Activated naive CD4-positive, alpha-beta T cell treated with anti-CD3 and anti-CD28 coated beads for 36 hours (primary cell): Measurements from ENCODE around the gene DRC7. TPM values are rescaled to one million over a fixed set of nuclear protein-coding genes. Genes with fewer than 3 reads are reported as not detected.

Experiments used
- CTCF ChIA-PET: fragments of 350-600 bp; sonication (Branson Sonifier 250); formaldehyde crosslinking; loops from one replicate; lab custom pipeline; 2021; ENCODE audit warnings: antibody characterized with exemption; lab: Charles Lee
- DNase-seq: peaks from one replicate; pipeline ENCODE4 v3.0.0-alpha.2; 2020
- H3K27ac Mint-ChIP-seq: one replicate; pipeline ENCODE4 v1.8.0; 2021; ENCODE audit warnings: mild to moderate bottlenecking, mixed read lengths
- H3K27me3 Mint-ChIP-seq: one replicate; pipeline ENCODE4 v1.8.0; 2021; ENCODE audit warnings: low read depth, mixed read lengths
- H3K36me3 Mint-ChIP-seq: one replicate; pipeline ENCODE4 v1.8.0; 2021; ENCODE audit warnings: low read depth, mixed read lengths
- H3K4me1 Mint-ChIP-seq: one replicate; pipeline ENCODE4 v1.8.0; 2021; ENCODE audit warnings: low read depth, mixed read lengths
- H3K4me3 Mint-ChIP-seq: one replicate; pipeline ENCODE4 v1.8.0; 2021; ENCODE audit warnings: mild to moderate bottlenecking, moderate library complexity, mixed read lengths
- H3K9me3 Mint-ChIP-seq: one replicate; pipeline ENCODE4 v1.8.0; 2021; ENCODE audit warnings: mixed read lengths
- intact Hi-C: fragments of 100-400 bp; cut with micrococcal nuclease; formaldehyde crosslinking; loops from one replicate; pipeline ENCODE4 v1.15.1; 2023
- total RNA-seq, 2 experiments: library from RNA; stranded (reverse); gene quantifications; one replicate each; pipeline ENCODE4 v1.2.3, GENCODE V29; 2021

The DRC7 gene
- total RNA-seq, 2 experiments from 2014 or later = 0.49 TPM; not detected in 1

GRCh38 chr16:57692636-57693035 lies 2.0 kb upstream of the DRC7 start:
- no peak for DNase-seq
- H3K4me1 Mint-ChIP-seq = peaks cover 21% of the 10 kb centered on the region
- H3K36me3 Mint-ChIP-seq = no peaks in the 10 kb centered on the region
- H3K27me3 Mint-ChIP-seq = no peaks in the 10 kb centered on the region
- CTCF ChIA-PET = interaction anchor here (0.9 kb wide), 1 partner anchor 44 kb away, joined by 3 read pairs; no protein-coding TSS in a partner anchor
- intact Hi-C loops = no loop called here
- no peak overlapping the region for H3K4me3 Mint-ChIP-seq
- H3K27ac Mint-ChIP-seq = no peak overlapping the region
- H3K9me3 Mint-ChIP-seq = no peaks in the 10 kb centered on the region

- Mint-ChIP-seq H3K36me3 (no peaks in the 10 kb centered on the region), H3K9me3 (no peaks in the 10 kb centered on the region), H3K4me3 (no peak overlapping the region), H3K4me1 (peaks cover 21% of the 10 kb centered on the region), H3K27ac (no peak overlapping the region), H3K27me3 (no peaks in the 10 kb centered on the region)
- CTCF ChIA-PET = no interaction called here
- no peak for DNase-seq
- intact Hi-C loops = no loop called here
These were observed 1.1 kb upstream of the DRC7 start for GRCh38 chr16:57693550-57693949.

GRCh38 chr16:57694231-57694724 lies 328 bp upstream of the DRC7 start:
- Mint-ChIP-seq H3K9me3 (no peaks in the 10 kb centered on the region), H3K4me1 (peaks cover 19% of the 10 kb centered on the region), H3K27me3 (no peaks in the 10 kb centered on the region), H3K4me3 (no peak overlapping the region), H3K27ac (no peak overlapping the region), H3K36me3 (no peaks in the 10 kb centered on the region)
- CTCF ChIA-PET = no interaction called here
- intact Hi-C loops = no loop called here
- DNase-seq = no peak

- no peak overlapping the region for H3K4me3 Mint-ChIP-seq
- peaks cover 7% of the 10 kb centered on the region for H3K4me1 Mint-ChIP-seq
- no peaks in the 10 kb centered on the region for H3K9me3 Mint-ChIP-seq
- CTCF ChIA-PET = no interaction called here
- H3K36me3 Mint-ChIP-seq = no peaks in the 10 kb centered on the region
- no peak overlapping the region for H3K27ac Mint-ChIP-seq
- no peak for DNase-seq
- no peaks in the 10 kb centered on the region for H3K27me3 Mint-ChIP-seq
- intact Hi-C loops = no loop called here
These were observed 1.1 kb downstream of the DRC7 start for GRCh38 chr16:57695680-57696069.

GRCh38 chr16:57696240-57696639 lies 1.6 kb downstream of the DRC7 start:
- H3K4me1 Mint-ChIP-seq = peaks cover 7% of the 10 kb centered on the region
- intact Hi-C loops = no loop called here
- no peak overlapping the region for H3K4me3 Mint-ChIP-seq
- H3K27me3 Mint-ChIP-seq = no peaks in the 10 kb centered on the region
- CTCF ChIA-PET = no interaction called here
- no peak for DNase-seq
- H3K9me3 Mint-ChIP-seq = no peaks in the 10 kb centered on the region
- no peaks in the 10 kb centered on the region for H3K36me3 Mint-ChIP-seq
- H3K27ac Mint-ChIP-seq = no peak overlapping the region

- no peaks in the 10 kb centered on the region for H3K9me3 Mint-ChIP-seq
- no peak overlapping the region for H3K27ac Mint-ChIP-seq
- no peak overlapping the region for H3K4me3 Mint-ChIP-seq
- intact Hi-C loops = no loop called here
- H3K27me3 Mint-ChIP-seq = no peaks in the 10 kb centered on the region
- H3K4me1 Mint-ChIP-seq = peaks cover 7% of the 10 kb centered on the region
- CTCF ChIA-PET = no interaction called here
- no peak for DNase-seq
- no peaks in the 10 kb centered on the region for H3K36me3 Mint-ChIP-seq
These were observed 3.4 kb downstream of the DRC7 start for GRCh38 chr16:57697896-57698537.

- no peaks in the 10 kb centered on the region for H3K9me3 Mint-ChIP-seq
- CTCF ChIA-PET = interaction anchor here (0.6 kb wide), 1 partner anchor 782 kb away, joined by 3 read pairs; no protein-coding TSS in a partner anchor
- DNase-seq = no peak
- H3K4me1 Mint-ChIP-seq = peaks cover 7% of the 10 kb centered on the region
- intact Hi-C loops = no loop called here
- H3K4me3 Mint-ChIP-seq = no peak overlapping the region
- no peak overlapping the region for H3K27ac Mint-ChIP-seq
- no peaks in the 10 kb centered on the region for H3K27me3 Mint-ChIP-seq
- no peaks in the 10 kb centered on the region for H3K36me3 Mint-ChIP-seq
These were observed 4.3 kb downstream of the DRC7 start for GRCh38 chr16:57698812-57699405.

- no peak for DNase-seq
- no peaks in the 10 kb centered on the region for H3K36me3 Mint-ChIP-seq
- no peak overlapping the region for H3K27ac Mint-ChIP-seq
- peaks cover 7% of the 10 kb centered on the region for H3K4me1 Mint-ChIP-seq
- CTCF ChIA-PET = interaction anchor here (0.6 kb wide), 1 partner anchor 781 kb away, joined by 3 read pairs; no protein-coding TSS in a partner anchor
- no peaks in the 10 kb centered on the region for H3K27me3 Mint-ChIP-seq
- H3K9me3 Mint-ChIP-seq = no peaks in the 10 kb centered on the region
- no peak overlapping the region for H3K4me3 Mint-ChIP-seq
- intact Hi-C loops = no loop called here
These were observed 4.9 kb downstream of the DRC7 start for GRCh38 chr16:57699481-57699880.

GRCh38 chr16:57699899-57700298 lies 5.3 kb downstream of the DRC7 start:
- Mint-ChIP-seq H3K36me3 (no peaks in the 10 kb centered on the region), H3K4me3 (no peak overlapping the region), H3K4me1 (peaks cover 4% of the 10 kb centered on the region), H3K27me3 (no peaks in the 10 kb centered on the region), H3K27ac (no peak overlapping the region), H3K9me3 (no peaks in the 10 kb centered on the region)
- no peak for DNase-seq
- intact Hi-C loops = no loop called here
- CTCF ChIA-PET = no interaction called here

GRCh38 chr16:57700781-57701551 lies 6.4 kb downstream of the DRC7 start:
- Mint-ChIP-seq H3K4me3 (no peak overlapping the region), H3K36me3 (no peaks in the 10 kb centered on the region), H3K27me3 (no peaks in the 10 kb centered on the region), H3K4me1 (no peaks in the 10 kb centered on the region), H3K27ac (no peak overlapping the region), H3K9me3 (no peaks in the 10 kb centered on the region)
- no peak for DNase-seq
- intact Hi-C loops = no loop called here
- CTCF ChIA-PET = interaction anchor here (0.8 kb wide), 1 partner anchor 111 kb away, joined by 3 read pairs; no protein-coding TSS in a partner anchor

GRCh38 chr16:57701759-57702371 lies 7.3 kb downstream of the DRC7 start:
- DNase-seq = no peak
- no peaks in the 10 kb centered on the region for H3K27me3 Mint-ChIP-seq
- no peaks in the 10 kb centered on the region for H3K9me3 Mint-ChIP-seq
- no peaks in the 10 kb centered on the region for H3K36me3 Mint-ChIP-seq
- no peak overlapping the region for H3K27ac Mint-ChIP-seq
- CTCF ChIA-PET = interaction anchor here (0.8 kb wide), 1 partner anchor 112 kb away, joined by 3 read pairs; no protein-coding TSS in a partner anchor
- H3K4me3 Mint-ChIP-seq = no peak overlapping the region
- intact Hi-C loops = no loop called here
- H3K4me1 Mint-ChIP-seq = no peaks in the 10 kb centered on the region

- no peaks in the 10 kb centered on the region for H3K36me3 Mint-ChIP-seq
- no peak overlapping the region for H3K27ac Mint-ChIP-seq
- peaks cover 2% of the 10 kb centered on the region for H3K4me1 Mint-ChIP-seq
- no peaks in the 10 kb centered on the region for H3K9me3 Mint-ChIP-seq
- no peaks in the 10 kb centered on the region for H3K27me3 Mint-ChIP-seq
- DNase-seq = no peak
- intact Hi-C loops = no loop called here
- H3K4me3 Mint-ChIP-seq = no peak overlapping the region
- CTCF ChIA-PET = no interaction called here
These were observed 8.9 kb downstream of the DRC7 start for GRCh38 chr16:57703416-57704010.
